GM19372 (cell line): ENCODE data around the gene SNRK.
"Not testable (repeated sequence)": the region's sequence is repeated elsewhere in the genome, so short reads cannot be mapped to it uniquely, and the experiment has no call there.

ENCODE experiments used
- ATAC-seq: cut with Tn5 transposase; IDR thresholded peaks from one replicate; pipeline ENCODE4 v1.9.1; 2021; ENCODE audit warnings: mild to moderate bottlenecking, low read depth, moderate library complexity; ENCODE audit not compliant: unreplicated experiment

The SNRK gene

DNA sequence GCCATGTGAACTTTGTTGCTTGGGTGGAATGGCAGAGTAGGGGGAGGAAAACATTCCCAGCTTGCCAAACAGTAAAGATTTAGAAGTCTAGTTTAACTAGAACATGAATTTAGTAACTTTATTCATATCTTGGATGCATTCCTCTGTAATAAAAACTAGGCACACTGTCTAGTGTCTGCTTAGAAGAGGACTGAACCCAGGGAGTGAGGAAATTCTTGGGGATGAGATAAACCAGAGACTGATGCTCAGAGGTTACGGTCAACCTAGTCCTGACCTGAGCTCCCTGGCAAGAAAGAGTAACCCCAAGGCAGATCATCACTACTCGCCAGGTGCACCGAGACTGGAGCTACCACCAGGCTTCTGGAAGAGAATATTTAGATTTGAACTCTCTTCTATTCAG lies 58.2 kb downstream of the SNRK start:
- no peak for ATAC-seq

- ATAC-seq: no peak
Observed at GRCh38 chr3:43345246-43345645, 58.9 kb downstream of the SNRK start.

DNA sequence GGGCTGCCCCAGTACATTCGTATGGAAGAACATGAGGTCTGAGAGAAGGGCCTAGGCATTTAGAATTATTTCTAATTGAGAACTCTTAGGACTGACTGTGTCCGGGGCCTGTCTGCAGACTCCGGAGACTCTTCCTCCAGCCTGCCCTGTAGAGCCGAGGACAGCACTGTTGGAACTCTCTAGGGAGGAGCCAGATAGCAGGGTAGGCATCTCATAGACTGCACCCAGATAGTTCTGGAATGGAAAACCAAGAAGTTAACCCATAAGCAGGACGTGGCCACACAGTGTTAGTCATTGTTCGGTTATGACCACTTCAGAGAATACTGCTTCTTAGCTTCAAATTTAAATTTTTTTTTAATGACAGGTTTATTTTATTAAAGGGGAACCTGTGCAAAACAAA lies 59.5 kb downstream of the SNRK start:
- no peak for ATAC-seq

GRCh38 chr3:43346978-43347749 lies 60.8 kb downstream of the SNRK start:
- ATAC-seq: no peak

DNA sequence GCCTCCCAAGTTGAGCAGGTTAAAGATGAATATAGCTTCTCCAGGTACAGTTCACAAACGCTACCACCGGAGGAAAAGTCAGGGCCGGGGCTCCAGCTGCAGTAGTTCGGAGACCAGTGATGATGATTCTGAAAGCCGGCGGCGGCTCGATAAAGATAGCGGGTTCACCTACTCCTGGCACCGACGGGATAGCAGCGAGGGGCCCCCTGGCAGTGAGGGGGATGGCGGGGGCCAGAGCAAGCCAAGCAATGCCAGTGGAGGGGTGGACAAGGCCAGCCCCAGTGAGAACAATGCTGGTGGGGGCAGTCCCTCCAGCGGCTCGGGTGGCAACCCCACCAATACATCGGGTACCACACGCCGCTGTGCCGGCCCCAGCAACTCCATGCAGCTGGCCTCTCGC lies 61.4 kb downstream of the SNRK start:
- no peak for ATAC-seq

DNA sequence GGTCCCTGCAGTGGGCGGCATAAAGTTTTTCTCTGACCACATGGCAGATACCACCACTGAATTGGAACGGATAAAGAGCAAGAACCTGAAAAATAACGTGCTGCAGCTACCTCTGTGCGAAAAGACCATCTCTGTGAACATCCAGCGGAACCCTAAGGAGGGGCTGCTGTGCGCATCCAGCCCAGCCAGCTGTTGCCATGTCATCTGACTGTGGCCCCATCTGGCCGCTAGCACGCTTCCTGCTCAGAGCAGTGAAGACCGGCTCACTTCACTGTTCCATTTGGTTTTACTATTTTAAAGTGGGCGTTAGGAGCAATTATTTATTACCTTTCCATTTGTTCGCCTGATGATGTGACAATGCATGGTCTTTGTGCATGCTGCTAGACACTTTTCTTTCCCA lies 62.0 kb downstream of the SNRK start:
- ATAC-seq: no peak

GRCh38 chr3:43348852-43349574 lies 62.7 kb downstream of the SNRK start:
- ATAC-seq: no peak

GRCh38 chr3:43349716-43350115 lies 63.4 kb downstream of the SNRK start:
- ATAC-seq: no peak

GRCh38 chr3:43353393-43353792 lies 67.1 kb downstream of the SNRK start:
- ATAC-seq: no peak

DNA sequence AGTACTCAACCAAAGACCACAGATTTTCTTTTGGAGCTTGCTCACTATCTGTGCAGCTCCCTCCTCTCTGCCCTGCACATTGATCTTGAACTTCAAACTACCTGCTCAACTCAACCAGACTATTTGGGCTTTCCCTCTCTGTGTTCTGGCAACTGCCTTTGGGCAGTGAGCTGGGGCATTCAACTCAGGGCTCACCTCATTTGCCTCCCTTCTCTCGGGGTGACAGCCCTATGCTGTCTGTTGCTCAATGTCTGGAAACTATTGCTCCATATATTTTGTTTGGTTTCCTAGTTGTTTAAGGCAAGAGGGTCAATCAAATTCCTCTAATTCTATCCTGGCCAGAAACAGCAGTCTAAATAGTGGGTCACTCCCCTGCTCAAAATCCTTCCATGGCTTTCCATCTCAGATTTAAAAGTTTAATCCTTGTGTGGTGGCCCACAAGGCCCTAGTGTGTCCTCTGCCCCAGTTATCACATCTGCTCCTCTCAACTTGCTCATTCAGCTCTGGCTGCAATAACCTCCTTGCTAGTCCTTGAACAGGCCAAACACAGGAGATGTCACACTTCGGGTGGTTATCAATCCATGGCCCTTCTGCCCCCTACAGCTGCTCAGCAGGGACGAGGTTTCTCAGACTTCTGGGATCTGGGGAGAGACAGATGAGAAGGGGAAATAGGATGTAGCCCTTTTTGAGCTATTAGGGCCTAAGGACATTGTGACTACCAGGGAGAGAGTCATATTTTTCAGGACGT lies 67.8 kb downstream of the SNRK start:
- no peak for ATAC-seq

- ATAC-seq: not testable (repeated sequence)
Observed at GRCh38 chr3:43356033-43356432, 69.7 kb downstream of the SNRK start.

DNA sequence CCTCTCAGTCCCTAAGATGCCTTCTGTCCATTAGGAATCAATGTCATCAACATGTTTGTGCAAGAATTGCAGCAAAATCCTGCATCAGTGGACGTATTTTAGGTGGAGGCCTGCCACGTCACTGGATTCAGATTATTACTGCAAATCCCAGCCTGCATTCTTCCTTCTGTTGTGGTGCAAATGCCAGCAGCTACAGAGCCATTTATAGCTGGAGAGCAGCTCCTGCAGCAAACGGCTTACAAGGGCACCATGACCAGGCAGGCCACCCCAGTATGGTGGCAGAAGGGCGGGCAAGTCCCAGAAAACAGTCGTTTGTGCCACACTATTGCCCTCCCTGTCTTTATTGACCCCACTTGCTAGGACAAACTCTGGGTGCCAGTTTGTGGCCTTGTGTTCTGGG lies 74.7 kb downstream of the SNRK start:
- no peak for ATAC-seq

DNA sequence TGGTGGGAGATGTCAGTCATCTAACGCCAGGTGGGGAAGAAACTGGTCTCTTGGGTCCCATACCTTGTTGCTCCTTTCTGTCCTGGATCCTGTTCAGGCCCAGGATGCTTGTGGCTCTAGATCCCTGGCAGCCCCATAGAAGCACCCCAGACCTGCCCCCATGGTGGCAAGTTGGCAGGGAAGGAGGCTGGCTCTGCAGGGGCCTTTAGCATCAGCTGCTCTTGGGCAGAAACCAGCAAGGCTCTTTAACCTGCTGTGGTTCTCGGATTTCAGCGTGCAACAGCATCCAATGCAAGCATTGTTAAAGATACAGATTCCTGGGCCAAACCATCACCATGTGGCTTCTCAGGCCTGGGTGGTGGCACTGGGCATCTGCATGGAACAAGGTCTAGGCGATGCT lies 75.8 kb downstream of the SNRK start:
- ATAC-seq: no peak

- ATAC-seq: no peak
Observed at GRCh38 chr3:43362961-43363360, 76.6 kb downstream of the SNRK start.

- ATAC-seq: no peak
Observed at GRCh38 chr3:43363621-43364266, 77.4 kb downstream of the SNRK start.

DNA sequence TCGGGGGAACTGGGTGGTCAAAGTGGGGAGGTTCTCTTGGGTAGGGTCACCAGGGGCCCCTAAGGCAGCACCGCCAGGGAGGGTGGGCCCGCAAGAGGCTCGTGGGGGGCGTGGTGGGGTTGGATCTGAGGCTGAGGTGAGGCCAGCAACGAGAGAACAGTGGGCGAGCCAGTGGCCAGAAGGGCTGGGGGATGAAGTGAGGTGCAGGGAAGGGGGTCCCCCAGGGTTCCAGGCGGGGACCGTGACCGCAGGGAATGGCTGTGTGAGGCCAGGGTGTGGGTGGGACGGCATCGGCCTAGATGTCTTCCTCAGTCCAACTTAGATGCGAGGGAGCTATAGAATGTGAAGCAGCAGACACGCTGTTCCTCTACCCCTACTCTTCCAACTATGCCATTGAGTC lies 78.2 kb downstream of the SNRK start:
- no peak for ATAC-seq

- no peak for ATAC-seq
Observed at GRCh38 chr3:43364926-43365325, 78.6 kb downstream of the SNRK start.

GRCh38 chr3:43365601-43366305 lies 79.4 kb downstream of the SNRK start:
- ATAC-seq: no peak

- no peak for ATAC-seq
Observed at GRCh38 chr3:43366481-43366880, 80.1 kb downstream of the SNRK start.

DNA sequence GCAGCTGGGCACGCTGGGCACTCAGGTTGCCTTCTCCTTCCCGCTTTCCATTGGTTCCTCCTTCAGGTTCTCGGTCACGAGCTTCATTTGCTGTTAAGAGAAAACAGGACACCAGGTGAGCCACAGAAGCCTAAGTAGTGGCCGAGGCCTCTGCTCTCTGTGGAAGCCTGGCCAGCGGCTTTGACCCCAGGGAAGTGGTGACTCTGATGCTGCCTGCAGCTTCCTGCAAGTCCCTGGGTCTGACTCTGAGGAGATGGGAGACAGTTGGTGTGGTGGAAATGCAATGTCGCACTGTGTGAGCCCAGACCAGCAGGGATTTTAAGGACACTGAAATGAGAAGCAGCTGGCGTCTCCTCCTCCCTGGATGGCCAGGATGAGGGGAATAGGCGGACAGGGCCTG lies 80.5 kb downstream of the SNRK start:
- ATAC-seq: no peak
